KOPT-K1 (cell line): ENCODE results near the gene ADCY9.

Experiments
- H3K27ac ChIP-seq: fragments of 200-600 bp; sonication (generic); 2 replicates; pipeline ENCODE4 v1.5.1; 2016; ENCODE audit warnings: antibody characterized with exemption, mild to moderate bottlenecking, low read depth, low read length; ENCODE audit not compliant: poor library complexity, severe bottlenecking
- H3K36me3 ChIP-seq: fragments of 200-600 bp; sonication (generic); 2 replicates; pipeline ENCODE4 v1.5.1; 2017; ENCODE audit warnings: antibody characterized with exemption, mild to moderate bottlenecking, low read length, moderate library complexity; ENCODE audit not compliant: insufficient read depth
- H3K9me3 ChIP-seq: fragments of 200-600 bp; sonication (generic); 2 replicates; pipeline ENCODE4 v1.5.1; 2017; ENCODE audit warnings: antibody characterized with exemption, low read length, mild to moderate bottlenecking; ENCODE audit not compliant: insufficient read depth, poor library complexity, severe bottlenecking

Gene ADCY9

DNA sequence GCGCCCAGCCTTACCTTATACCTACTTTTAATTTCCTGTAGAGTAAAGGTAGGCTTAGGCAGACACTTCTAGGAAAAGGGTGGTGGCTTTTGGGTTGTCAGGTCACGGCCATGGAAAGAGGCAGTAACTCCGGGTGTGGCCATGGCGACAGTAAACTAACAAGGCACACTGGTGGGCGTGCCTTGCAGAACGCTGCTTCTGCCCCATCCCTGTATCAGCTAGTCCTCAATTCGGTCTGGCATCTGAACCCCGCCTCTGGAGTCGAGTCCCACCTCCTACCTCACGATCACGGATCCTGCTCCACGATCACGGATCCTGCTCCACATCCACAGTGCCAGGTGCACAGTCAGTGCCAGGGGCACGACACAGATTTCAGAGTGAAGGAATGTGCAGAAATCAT, 5.6 kb downstream of the ADCY9 start:
- H3K9me3 ChIP-seq: no peaks in the 10 kb centered on the region
- H3K36me3 ChIP-seq: no peaks in the 10 kb centered on the region
- H3K27ac ChIP-seq: no peak overlapping the region

DNA sequence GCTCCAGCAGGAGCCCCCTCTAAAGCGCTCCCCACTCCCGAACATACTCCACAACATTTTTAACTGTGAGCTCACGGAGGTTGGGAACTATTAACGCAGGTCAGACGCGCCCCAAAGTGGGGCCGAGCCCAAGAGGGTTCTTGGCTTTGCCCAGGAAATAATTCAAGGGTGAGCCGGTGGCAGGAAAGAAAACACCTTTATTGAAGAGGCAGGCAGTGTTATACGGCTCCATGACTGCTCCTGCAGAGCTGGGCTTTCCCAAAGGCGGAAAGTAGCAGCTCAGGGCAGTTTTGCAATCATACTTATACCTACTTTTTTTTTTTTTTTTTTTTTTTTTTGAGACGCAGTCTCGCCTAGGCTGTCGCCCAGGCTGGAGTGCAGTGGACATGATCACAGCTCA, 6.2 kb downstream of the ADCY9 start:
- H3K27ac ChIP-seq: no peak overlapping the region
- H3K36me3 ChIP-seq: no peaks in the 10 kb centered on the region
- H3K9me3 ChIP-seq: no peaks in the 10 kb centered on the region

- Histone ChIP-seq H3K27ac (no peak overlapping the region), H3K9me3 (no peaks in the 10 kb centered on the region), H3K36me3 (no peaks in the 10 kb centered on the region)
These were observed 6.9 kb downstream of the ADCY9 start for GRCh38 chr16:4109250-4109736.

DNA sequence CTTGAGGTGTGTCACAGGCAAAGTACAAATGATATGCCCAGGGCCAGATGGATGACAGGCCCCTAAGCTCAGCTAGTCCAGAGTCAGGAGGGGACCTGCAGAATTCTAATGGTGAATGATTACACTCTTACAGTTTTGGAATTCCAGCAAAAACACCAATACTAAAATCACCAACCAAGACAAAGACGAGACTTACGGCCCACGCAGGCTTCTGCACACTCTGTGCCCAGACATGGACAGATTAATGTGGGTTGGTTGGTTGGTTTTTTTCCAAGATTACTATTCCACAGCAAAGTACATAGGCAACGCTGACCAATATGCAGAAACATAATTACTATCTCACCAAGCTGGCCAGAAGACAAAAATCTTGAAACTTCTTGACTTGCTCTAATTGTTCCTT, 9.7 kb downstream of the ADCY9 start:
- no peak overlapping the region for H3K27ac ChIP-seq
- no peaks in the 10 kb centered on the region for H3K9me3 ChIP-seq
- H3K36me3 ChIP-seq: no peaks in the 10 kb centered on the region

GRCh38 chr16:4105848-4106247, 10.4 kb downstream of the ADCY9 start:
- H3K27ac ChIP-seq: no peak overlapping the region
- no peaks in the 10 kb centered on the region for H3K36me3 ChIP-seq
- no peaks in the 10 kb centered on the region for H3K9me3 ChIP-seq

DNA sequence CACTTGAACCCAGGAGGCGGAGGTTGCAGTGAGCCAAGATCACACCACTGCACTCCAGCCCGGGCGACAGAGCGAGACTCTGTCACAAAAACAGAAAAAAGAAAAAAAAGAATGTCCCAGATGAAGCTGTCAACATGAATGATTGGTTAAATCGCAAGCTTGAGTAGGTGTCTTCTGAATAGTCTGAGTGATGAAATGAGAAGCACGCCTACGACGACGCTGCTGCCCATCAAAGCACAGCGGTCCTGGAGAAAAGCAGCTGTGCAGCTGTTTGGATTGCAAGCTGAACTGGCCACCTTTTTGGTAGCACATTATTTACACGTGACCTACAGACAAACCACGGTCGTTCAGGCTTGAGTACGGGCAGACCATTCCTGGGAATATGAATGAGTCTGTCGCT, 12.5 kb downstream of the ADCY9 start:
- no peaks in the 10 kb centered on the region for H3K9me3 ChIP-seq
- no peak overlapping the region for H3K27ac ChIP-seq
- no peaks in the 10 kb centered on the region for H3K36me3 ChIP-seq

GRCh38 chr16:4101421-4102219, 14.6 kb downstream of the ADCY9 start:
- Histone ChIP-seq H3K9me3 (no peaks in the 10 kb centered on the region), H3K27ac (no peak overlapping the region)

GRCh38 chr16:4098501-4098900, 17.7 kb downstream of the ADCY9 start:
- Histone ChIP-seq H3K36me3 (no peaks in the 10 kb centered on the region), H3K27ac (no peak overlapping the region), H3K9me3 (no peaks in the 10 kb centered on the region)

More at GRCh38 chr16:4101421-4102219, 14.6 kb downstream of the ADCY9 start:
- H3K36me3 ChIP-seq: no peaks in the 10 kb centered on the region

- Histone ChIP-seq H3K36me3 (no peaks in the 10 kb centered on the region), H3K9me3 (no peaks in the 10 kb centered on the region), H3K27ac (no peak overlapping the region)
These were observed 18.4 kb downstream of the ADCY9 start for GRCh38 chr16:4097826-4098240.

GRCh38 chr16:4096509-4096908, 19.7 kb downstream of the ADCY9 start:
- no peaks in the 10 kb centered on the region for H3K9me3 ChIP-seq
- no peak overlapping the region for H3K27ac ChIP-seq
- H3K36me3 ChIP-seq: no peaks in the 10 kb centered on the region

DNA sequence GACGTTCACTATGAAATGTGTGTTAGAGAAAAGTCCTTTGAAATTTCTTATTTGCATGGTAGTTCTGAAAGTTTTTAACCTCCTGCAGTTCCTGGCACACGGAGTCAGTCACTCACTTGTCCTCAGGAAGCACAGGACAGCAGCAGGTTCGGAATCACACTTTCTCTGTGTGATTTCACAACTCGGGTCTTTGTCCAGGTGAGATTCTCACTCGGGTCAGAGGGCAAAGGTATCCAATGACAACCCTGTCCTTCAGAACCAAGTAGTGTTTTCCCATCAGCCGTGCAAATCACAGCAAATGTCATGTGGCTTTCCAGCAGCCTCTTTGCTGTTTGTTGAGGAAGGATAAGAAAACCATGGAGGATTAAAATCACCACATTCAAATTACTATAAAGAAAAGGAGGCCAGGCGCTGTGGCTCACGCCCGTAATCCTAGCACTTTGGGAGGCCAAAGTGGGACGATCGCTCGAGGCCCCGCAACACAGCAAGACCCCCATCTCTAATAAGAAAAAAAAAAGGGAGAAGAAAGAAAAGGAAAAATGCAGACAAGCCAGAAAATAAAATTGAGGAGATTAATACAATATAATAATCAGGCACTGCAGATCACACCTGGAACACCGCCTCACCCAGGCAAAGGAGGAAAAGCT, 22.0 kb downstream of the ADCY9 start:
- Histone ChIP-seq H3K36me3 (no peaks in the 10 kb centered on the region), H3K27ac (no peak overlapping the region), H3K9me3 (no peaks in the 10 kb centered on the region)

DNA sequence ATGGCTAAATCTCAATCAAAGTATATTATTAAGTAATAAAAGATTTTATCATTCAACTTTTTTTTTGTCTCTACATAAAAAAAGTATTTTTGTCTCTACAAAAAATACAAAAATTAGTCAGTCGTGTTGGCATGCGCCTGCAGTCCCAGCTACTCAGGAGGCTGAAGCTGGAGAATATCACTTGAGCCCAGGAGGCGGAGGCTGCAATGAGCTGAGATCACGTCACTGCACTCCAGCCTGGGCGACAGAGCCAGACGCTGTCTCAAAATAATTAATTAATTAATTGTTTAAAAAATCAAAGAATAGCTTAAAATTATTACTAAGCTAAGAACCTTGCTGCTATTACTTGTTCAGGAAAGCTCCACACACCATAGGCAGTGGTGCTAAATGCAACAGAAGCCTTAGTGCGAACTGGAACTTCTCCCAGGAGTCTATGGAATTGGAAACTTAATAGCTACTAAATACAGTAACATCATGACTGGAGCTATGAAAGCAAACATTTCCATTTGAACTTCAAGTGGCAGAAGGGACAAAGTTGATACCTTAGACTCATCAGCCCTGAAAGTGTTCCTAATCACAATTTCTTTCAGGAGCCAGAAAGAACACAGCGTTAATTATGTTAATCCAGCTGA, 22.6 kb downstream of the ADCY9 start:
- Histone ChIP-seq H3K9me3 (no peaks in the 10 kb centered on the region), H3K36me3 (no peaks in the 10 kb centered on the region), H3K27ac (no peak overlapping the region)

DNA sequence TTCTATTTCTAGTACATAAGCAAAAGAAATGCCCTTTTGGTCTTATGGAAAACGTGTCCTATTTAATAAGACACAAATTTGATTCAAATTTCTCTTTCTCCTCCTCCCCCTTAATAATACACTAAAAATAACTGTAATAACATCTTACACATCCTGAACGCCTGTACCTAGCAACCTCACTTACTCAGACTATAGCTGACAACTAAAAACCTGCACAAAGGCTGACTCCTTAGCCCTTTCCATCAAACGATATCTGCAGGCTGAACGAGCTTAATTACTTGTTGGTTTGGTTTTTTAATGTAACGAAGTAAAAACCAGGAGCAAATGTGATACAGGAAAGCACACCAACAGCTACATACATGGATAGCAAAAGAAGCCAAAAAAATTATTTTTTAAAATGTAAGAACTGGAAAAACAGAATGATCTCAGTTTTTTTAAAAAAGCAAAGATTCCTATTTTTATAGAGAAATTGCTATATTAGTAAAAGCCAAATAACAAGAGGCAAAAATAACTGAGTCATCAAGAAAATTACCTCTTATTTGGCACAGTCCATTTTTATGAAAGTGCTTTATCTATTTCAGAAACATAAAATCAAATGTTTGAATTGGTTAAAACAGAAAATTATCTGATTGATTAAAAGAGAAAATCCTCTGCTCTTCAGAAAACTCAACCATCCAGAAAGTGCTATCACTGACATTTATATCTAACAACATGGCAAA, 23.5 kb downstream of the ADCY9 start:
- Histone ChIP-seq H3K9me3 (no peaks in the 10 kb centered on the region), H3K27ac (no peak overlapping the region), H3K36me3 (no peaks in the 10 kb centered on the region)

GRCh38 chr16:4091240-4092012, 24.8 kb downstream of the ADCY9 start:
- Histone ChIP-seq H3K27ac (no peak overlapping the region), H3K9me3 (no peaks in the 10 kb centered on the region), H3K36me3 (no peaks in the 10 kb centered on the region)
